ENCODE data around the gene DCST1.

DNA sequence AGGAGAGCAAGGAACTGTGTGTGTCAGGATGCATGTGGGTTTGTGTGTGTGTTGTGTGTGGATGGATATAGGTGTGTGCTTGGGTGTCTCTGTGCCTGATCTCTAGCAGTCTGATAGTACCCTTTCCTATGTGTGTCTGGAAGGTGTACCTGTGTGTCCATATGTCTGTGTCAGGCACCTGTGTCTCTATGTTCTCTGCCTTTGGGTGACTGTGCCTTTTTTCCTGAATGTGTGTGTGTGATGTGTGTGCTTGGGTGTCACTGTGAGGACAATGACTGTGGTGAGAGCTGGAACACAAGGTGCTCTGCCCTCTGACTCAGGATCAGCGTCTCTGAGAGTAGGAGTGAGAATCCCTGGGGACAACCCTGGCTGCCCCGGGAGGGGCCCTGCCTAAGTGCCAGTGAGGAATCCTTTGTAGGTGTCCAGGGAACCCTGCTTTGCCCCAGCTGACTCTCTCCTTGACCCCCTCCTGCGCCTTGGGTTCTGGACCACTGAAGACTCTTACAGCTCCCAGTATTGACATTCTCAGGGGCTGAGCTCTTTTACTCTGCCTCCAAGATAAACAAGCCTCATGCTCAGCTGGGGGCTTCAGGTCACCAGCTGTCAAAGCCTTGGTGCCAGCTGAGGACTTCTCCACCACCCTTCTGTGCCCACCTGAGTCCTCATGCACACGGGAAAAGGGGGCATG, 44.3 kb downstream of the DCST1 start:
- TF ChIP-seq POLR2A (IDR thresholded peaks at IDR 0.05; ENCODE audit: low read length) (no peak), GATA1 (IDR thresholded peaks at IDR 0.05; ENCODE audit: low read depth, low read length) (no peak)

Measured in erythroblast (primary cell).